HG02852 (cell line): Measurements from ENCODE around the gene MAGEB16.

Experiments used
- ATAC-seq: cut with Tn5 transposase; IDR thresholded peaks from one replicate; pipeline ENCODE4 v1.9.1; 2021; ENCODE audit warnings: mild to moderate bottlenecking, moderate library complexity; ENCODE audit not compliant: unreplicated experiment

MAGEB16 gene

GRCh38 chrX:35798042-35798441, at the start of gene MAGEB16:
Gene MAGEB16 (plus strand): TSS chrX:35798342. CDS start chrX:35802197, 3,855 bp downstream.
- no peak for ATAC-seq

GRCh38 chrX:35773958-35774564, 24.1 kb upstream of the MAGEB16 start:
- ATAC-seq = no peak

- no peak for ATAC-seq
These were observed 13.1 kb upstream of the MAGEB16 start for GRCh38 chrX:35785075-35785474.

- ATAC-seq = no peak
These were observed 11.9 kb upstream of the MAGEB16 start for GRCh38 chrX:35786271-35786670.

GRCh38 chrX:35787867-35788266, 10.3 kb upstream of the MAGEB16 start:
- ATAC-seq = no peak

GRCh38 chrX:35800474-35800873, 2.3 kb downstream of the MAGEB16 start:
- no peak for ATAC-seq

GRCh38 chrX:35809781-35810180, 11.6 kb downstream of the MAGEB16 start:
- ATAC-seq = no peak

GRCh38 chrX:35819241-35819640, 21.1 kb downstream of the MAGEB16 start:
- no peak for ATAC-seq

- ATAC-seq = no peak
These were observed 28.4 kb downstream of the MAGEB16 start for GRCh38 chrX:35826503-35826902.

- no peak for ATAC-seq
These were observed 31.4 kb downstream of the MAGEB16 start for GRCh38 chrX:35829501-35829900.

- no peak for ATAC-seq
These were observed 43.7 kb downstream of the MAGEB16 start for GRCh38 chrX:35841872-35842271.

- ATAC-seq = no peak
These were observed 44.5 kb downstream of the MAGEB16 start for GRCh38 chrX:35842674-35843073.

- no peak for ATAC-seq
These were observed 49.6 kb downstream of the MAGEB16 start for GRCh38 chrX:35847736-35848135.
